ENCODE data around the gene OR6P1. TPM values are rescaled to one million over a fixed set of nuclear protein-coding genes. Genes with fewer than 3 reads are reported as not detected.
A peak's percentile ranks its signal among the peaks of the same experiment; 100 is the strongest.

Gene OR6P1
- total RNA-seq, 1 experiment from 2014 or later, result not detected

GRCh38 chr1:158552296-158552695 is 18.1 kb downstream of the OR6P1 start:
- CTCF ChIA-PET, result no interaction called here
- no peaks in the 10 kb centered on the region for H3F3A ChIP-seq (ENCODE audit: insufficient read depth, low read depth)
- H3K4me1 ChIP-seq (replicated peaks; ENCODE audit: insufficient read depth), result no peaks in the 10 kb centered on the region
- BruUV-seq (replicated peaks), result no TSS peak
- no peak overlapping the region for H3K4me3 ChIP-seq
- no peak for DNase-seq
- intact Hi-C loops (cut with micrococcal nuclease; ENCODE audit: unreplicated experiment), result no loop called here
- no peaks in the 10 kb centered on the region for H3K9me3 ChIP-seq (ENCODE audit: insufficient read depth, low read depth)
- no peaks in the 10 kb centered on the region for H3K36me3 ChIP-seq (ENCODE audit: low read depth)
- no peak overlapping the region for H2AFZ ChIP-seq
- POLR2A ChIA-PET (ENCODE audit: unreplicated experiment), result no interaction called here
- H3K79me2 ChIP-seq (ENCODE audit: low read depth), result no peaks in the 10 kb centered on the region
- no peak for TF ChIP-seq EZH2 (IDR thresholded peaks at IDR 0.05; ENCODE audit: low read depth)
- no peak for TF ChIP-seq CTCF (conservative IDR thresholded peaks at IDR 0.05)
- H3K9me2 ChIP-seq (ENCODE audit: insufficient read depth), result no peaks in the 10 kb centered on the region
- no peak overlapping the region for H3K27ac ChIP-seq
- no peaks in the 10 kb centered on the region for H3K27me3 ChIP-seq (ENCODE audit: insufficient read depth, low read depth)
- H3K4me2 ChIP-seq, result no peak overlapping the region
- no peaks in the 10 kb centered on the region for H4K20me1 ChIP-seq (ENCODE audit: insufficient read depth)

DNA sequence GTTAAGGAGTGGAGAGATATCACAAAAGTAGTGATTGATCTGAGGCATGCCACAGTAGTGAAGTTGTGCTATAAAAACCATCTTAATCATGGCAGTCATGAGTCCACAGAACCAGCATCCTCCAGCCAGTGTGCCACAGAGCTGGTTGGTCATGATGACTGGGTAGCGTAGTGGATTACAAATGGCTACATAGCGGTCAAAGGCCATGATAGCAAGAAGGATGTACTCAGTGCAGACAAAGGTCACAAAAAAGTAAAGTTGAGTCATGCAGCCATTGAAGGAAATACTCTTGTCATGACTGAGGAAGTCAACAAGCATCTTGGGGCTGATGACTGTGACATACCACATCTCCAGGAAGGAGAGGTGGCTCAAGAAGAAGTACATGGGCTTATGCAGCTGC is 22.8 kb downstream of the OR6P1 start:
- ChIA-PET CTCF (no interaction called here), POLR2A (ENCODE audit: unreplicated experiment) (no interaction called here)
- Histone ChIP-seq H2AFZ (no peak overlapping the region), H3K27me3 (ENCODE audit: insufficient read depth, low read depth) (no peaks in the 10 kb centered on the region), H3K9me2 (ENCODE audit: insufficient read depth) (no peaks in the 10 kb centered on the region), H4K20me1 (ENCODE audit: insufficient read depth) (no peaks in the 10 kb centered on the region), H3K79me2 (ENCODE audit: low read depth) (no peaks in the 10 kb centered on the region), H3K4me2 (no peak overlapping the region), H3K27ac (no peak overlapping the region), H3K4me1 (replicated peaks; ENCODE audit: insufficient read depth) (no peaks in the 10 kb centered on the region), H3F3A (ENCODE audit: insufficient read depth, low read depth) (no peaks in the 10 kb centered on the region), H3K36me3 (ENCODE audit: low read depth) (no peaks in the 10 kb centered on the region), H3K4me3 (no peak overlapping the region), H3K9me3 (ENCODE audit: insufficient read depth, low read depth) (no peaks in the 10 kb centered on the region)
- intact Hi-C loops (cut with micrococcal nuclease; ENCODE audit: unreplicated experiment), result no loop called here
- no peak for DNase-seq
- BruUV-seq (replicated peaks), result no TSS peak
- TF ChIP-seq EZH2 (IDR thresholded peaks at IDR 0.05; ENCODE audit: low read depth), result no peak
- no peak for TF ChIP-seq CTCF (conservative IDR thresholded peaks at IDR 0.05)

GRCh38 chr1:158537609-158538008 is 32.8 kb downstream of the OR6P1 start:
- BruUV-seq (replicated peaks), result no TSS peak
- H3K9me3 ChIP-seq (ENCODE audit: insufficient read depth, low read depth), result no peaks in the 10 kb centered on the region
- DNase-seq, result no peak
- intact Hi-C loops (cut with micrococcal nuclease; ENCODE audit: unreplicated experiment), result no loop called here
- ChIA-PET POLR2A (ENCODE audit: unreplicated experiment) (no interaction called here), CTCF (no interaction called here)
- H3K4me1 ChIP-seq (replicated peaks; ENCODE audit: insufficient read depth), result no peaks in the 10 kb centered on the region
- H3K4me3 ChIP-seq, result no peak overlapping the region
- no peak overlapping the region for H3K27ac ChIP-seq
- TF ChIP-seq EZH2 (IDR thresholded peaks at IDR 0.05; ENCODE audit: low read depth), result no peak
- no peak for TF ChIP-seq CTCF (conservative IDR thresholded peaks at IDR 0.05)
- H3K79me2 ChIP-seq (ENCODE audit: low read depth), result no peaks in the 10 kb centered on the region
- H3K4me2 ChIP-seq, result peak overlapping the region; percentile 45; the same call in 1 of the 2 replicates
- no peaks in the 10 kb centered on the region for H3K9me2 ChIP-seq (ENCODE audit: insufficient read depth)
- H3F3A ChIP-seq (ENCODE audit: insufficient read depth, low read depth), result no peaks in the 10 kb centered on the region
- H3K27me3 ChIP-seq (ENCODE audit: insufficient read depth, low read depth), result no peaks in the 10 kb centered on the region; the same call in 1 of the 2 replicates
- no peak overlapping the region for H2AFZ ChIP-seq
- H4K20me1 ChIP-seq (ENCODE audit: insufficient read depth), result no peaks in the 10 kb centered on the region
- H3K36me3 ChIP-seq (ENCODE audit: low read depth), result no peaks in the 10 kb centered on the region
